RPMI8226 (cell line): Measurements from ENCODE around the gene FOXO3.
"Not testable (repeated sequence)": the region's sequence is repeated elsewhere in the genome, so short reads cannot be mapped to it uniquely, and the experiment has no call there.

Experiments used
- DNase-seq: peaks from one replicate; pipeline ENCODE4 v3.0.0-alpha.2; 2015

Gene FOXO3

DNA sequence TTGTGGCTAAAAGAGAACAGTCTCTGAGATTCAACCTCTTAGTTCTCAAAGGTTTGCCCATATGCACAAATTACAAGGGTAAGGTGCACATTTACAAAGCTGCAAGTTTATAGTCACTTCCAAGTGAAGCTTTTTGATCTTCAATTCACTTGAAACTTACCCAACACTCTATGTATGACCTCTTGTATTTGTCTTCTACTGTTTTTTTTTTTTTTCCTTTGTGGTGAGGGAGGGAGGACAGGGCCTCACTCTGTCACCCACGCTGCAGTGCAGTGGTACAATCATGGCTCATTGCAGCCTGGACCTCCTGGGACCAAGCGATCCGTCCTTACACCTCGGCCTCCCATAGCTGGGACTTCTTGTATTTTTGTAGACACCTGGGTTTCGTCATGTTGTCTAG is 4.5 kb upstream of the FOXO3 start:
- no peak for DNase-seq

DNA sequence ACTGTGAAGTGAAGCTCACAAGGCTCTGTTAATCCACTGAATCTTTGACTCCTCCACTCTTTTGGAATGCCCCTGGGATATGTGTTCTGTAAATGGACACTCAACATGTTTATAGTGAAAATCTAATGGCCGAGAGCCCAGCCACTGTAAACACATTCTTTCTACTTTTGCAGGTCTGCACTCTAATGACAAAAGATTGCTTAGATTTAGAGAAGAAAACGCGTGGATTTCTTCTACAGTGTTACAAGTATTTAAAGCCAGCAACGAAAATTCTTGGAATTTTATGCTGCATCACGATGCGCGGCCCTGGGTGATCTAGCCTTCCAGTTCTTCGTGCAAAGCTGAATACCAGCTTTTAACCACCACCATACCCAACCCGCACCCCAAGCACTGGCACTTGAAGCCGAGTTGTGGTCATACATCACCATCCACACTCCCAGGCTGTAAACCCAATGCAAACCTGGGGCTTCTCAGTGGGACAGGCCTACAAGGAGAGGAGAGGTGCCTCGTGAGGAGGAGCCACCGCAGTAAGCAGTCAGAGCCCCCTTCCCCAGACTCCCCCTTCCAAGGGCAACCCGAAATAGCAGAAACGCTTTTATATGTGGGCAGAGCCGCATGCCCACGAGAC is 3.7 kb upstream of the FOXO3 start:
- no peak for DNase-seq

DNA sequence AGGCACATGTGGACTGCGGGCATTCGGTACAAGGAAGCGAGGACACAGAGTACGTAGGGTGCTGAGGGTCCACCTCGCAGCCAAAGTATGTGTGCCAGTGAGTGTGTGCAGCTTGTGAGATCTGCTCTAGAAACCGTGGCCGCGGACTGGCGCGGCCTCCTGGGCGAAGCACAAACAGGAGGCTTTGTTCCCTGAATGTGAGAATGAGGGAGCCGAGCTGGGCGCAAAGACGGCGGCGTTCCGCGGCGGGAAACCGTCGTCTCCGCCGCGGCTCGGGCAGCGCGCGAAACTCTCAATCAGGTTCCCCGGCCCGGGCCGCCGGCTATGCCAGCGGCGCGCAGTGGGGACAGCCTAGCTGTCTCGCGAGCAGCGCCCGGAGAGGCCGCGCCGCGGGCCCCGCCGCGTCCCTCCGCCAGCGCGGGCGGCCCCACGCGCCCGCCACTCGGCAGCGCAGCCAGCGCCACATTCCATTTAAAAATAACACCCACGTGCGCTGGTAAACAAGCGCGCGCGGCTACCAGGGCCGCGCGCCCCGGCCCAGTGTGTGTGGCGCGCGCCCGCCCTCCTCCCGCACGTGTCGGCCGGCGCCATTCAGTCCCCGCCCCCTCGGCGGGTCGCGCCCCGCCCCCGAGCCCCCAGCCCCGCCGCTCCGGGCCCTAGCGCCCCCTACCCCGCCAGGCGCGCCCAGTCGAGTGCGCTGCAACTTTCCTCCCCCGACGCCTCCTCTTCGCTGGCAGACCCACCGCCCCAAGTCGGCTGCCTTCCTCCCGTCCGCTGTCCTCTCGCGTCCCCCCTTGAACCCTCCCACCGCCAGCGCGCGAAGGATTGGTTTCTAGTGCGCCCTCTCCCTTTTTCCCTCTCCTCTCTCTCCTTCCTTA is 3.0 kb upstream of the FOXO3 start:
- peak; percentile 87 for DNase-seq

DNA sequence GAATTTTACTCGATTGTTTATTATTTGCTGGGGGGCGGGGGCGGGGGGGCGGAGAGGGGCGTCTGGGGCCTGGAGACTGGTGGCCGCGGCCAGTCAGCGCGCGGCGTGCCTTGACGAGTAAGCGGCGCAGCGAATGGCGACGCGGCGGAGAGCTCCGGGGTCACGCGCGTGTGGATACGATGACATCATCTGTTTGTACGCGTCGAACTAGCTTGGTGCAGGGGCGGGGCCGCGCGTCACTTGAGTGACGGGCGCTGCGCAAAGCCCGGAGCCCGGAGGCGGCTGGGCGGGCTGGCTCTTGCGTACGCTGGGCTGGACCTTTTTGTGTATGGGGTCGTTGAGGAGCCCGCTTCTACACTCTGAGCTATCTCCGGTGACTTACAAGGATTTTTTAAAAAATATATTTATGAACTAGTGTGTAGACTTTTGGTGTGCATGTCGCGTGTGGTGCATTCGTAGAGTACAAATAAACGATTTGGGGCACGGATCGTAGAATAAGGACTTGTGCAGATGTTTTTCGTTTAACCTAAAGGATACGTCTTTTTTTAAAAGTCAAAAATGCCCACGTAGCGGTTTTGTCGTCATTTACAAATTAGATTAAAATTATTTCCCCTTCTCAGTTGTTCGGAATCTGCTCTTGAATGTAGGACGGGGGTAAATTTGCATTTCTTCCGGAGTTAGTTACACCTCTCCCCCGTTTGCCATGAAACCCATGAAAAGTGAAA is 2.2 kb upstream of the FOXO3 start:
- peak; percentile 97 for DNase-seq

DNA sequence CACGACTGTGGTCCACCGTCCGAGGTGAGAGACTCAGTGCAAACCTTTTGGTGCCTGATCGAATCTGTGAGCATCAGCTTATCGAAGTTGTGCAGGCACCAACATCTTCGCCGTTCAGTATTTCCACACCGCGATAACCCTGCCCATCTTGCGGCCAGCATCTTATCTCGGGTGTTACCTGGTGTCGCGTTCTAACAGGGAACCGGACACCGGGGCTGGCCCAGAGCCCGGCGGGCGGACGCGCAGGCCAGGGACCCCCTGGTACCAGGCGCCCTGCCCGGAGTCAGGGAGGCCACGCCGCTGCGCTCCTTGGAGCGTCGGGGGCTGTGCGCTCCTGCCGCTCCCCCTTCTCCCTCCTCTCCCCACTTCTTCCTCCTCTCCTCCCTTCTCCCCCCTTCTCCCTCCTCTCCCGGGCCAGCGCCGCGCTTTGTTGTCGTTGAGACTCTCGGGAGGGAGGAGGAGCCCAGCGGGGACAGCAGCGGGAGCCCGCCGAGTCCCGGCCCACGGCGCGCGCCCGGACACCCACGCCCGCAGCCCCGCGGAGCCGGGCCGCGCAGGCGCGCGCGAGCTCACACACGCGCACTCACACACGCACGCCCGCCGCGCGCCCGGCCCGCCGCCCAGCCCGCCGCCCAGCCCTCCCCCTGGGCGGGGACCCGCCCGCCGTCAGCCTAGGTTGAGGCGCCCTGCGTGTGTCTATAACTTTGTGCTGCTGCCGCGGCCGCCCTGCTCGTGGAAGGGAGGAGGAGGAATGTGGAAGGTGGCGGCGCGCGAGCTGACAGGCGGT is 1.4 kb upstream of the FOXO3 start:
- peak; percentile 86 for DNase-seq

DNA sequence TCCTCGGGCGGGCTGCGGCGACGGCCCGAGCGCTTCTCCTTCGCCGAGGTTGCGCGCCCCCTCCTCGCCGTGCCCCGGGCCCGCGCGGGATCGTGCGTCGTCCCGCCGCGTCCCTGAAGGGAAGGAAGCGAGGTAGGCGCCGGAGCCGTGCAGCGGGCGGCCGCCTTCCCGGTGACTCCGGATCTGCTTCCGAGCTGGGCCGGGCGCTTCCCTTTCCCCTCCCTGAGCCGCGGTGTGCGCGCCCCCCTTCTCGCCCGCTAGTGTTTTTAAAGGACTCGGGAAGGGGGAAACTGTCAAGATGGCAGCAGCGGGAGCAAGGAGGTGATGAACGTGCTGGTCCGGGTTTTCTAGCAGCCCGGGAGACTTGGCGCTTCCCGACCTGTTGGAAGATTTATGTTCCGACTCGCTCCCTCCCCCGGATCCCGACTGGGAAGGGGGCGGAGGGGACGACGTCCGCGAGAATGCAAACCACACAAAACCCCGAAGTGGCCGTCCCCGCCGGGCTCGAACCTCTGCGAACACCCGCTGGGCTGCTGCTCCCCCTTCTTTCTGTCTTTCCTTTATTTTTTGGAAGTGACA is 744 bp upstream of the FOXO3 start:
- no peak for DNase-seq

DNA sequence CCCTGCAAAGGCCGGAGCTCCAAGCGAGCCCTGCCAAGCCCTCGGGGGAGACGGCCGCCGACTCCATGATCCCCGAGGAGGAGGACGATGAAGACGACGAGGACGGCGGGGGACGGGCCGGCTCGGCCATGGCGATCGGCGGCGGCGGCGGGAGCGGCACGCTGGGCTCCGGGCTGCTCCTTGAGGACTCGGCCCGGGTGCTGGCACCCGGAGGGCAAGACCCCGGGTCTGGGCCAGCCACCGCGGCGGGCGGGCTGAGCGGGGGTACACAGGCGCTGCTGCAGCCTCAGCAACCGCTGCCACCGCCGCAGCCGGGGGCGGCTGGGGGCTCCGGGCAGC is 561 bp downstream of the FOXO3 start:
- not testable (repeated sequence) for DNase-seq

DNA sequence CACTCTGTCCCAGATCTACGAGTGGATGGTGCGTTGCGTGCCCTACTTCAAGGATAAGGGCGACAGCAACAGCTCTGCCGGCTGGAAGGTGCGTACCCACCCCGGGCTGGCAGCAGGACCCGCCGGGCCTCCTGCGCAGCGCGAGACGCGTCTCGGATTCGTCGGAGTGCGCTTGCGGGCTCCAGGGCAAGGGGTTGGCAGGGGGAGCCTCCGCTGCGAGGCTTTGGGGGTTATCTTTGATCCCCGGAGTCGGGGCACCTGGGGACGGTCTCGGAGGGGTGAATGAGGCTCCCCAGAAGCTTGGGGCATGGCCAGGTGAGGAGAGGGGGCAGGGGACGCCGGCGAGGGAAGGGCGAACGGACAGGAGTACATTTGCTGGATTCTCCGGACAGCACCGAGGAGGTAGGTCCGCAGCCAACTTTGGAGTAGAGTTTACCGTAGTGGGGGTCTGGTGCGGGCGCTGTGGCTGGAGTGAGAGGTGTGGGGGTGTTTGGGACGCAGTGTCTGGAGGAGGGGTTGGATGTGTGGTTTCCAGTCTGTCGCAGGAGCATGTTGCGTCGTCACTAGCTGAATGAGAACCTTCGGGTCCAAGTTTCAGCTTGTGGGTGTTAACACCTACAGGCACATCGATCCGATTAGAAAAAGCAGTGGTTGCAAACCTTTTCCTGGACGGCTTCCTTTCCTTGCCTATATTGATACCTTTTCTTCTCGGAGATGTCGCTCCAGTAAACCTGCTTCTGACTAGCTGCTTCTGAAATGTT is 1.2 kb downstream of the FOXO3 start:
- DNase-seq, result peak; percentile 39

DNA sequence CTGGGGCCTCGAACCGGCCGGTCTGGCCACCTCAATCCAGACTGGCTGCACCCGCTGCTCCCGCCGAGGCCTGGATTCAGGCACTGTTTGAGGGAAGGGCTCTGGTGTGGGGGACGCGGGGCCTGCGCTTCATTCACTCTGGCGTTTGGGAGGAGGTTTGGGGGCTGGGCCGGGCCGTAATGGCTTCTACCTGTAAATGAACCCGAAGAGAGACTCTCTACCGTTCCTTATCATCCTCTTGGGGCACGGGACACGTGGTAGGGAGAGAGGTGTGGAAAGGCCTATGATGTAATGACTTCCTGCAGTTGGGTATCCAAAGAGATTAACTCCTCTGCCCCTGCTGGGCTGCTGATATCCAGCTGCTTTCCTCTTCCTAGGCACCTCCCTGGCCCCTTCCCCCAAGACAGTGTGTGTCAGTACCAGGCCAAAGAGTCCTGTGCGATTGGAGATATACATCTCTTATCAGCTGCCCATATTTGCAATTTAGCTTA is 1.8 kb downstream of the FOXO3 start:
- DNase-seq, result peak; percentile 80

DNA sequence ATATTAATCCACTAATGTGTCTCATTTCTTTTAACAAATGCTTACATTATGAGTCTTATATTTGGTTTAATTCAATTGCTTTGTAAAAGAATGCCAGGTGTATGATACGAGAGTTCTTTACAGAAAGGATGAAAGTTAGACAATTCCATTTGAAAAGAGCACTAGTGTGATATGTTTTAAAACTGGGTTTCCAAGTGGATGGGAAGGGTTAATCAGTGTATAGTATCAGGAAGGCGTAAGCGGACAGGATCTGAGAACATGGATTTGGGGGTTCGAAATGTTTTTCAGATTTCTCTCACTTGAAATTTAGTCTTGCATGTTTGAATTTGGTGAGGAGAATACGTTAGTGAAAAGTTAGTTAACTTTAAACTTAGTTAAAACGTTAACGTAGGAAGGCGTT is 2.6 kb downstream of the FOXO3 start:
- no peak for DNase-seq

DNA sequence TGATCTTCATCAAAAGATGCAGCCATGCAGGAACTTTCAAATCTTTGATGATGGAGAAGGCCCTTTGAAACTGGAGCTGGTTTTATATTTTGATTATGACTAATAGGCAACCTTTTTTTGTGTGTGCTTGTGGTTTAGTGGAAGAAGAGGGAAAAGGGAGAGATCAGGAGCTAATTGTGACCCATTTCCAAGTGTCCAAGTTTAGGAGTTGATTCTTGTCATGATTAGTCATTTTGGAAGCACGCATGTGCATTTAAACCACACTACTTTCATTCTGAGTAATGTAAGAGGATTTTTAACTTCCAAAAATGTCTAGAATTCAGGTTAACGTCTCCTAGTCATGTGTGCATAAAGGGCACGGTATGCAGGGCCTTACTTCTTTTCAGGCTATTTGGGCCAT is 3.5 kb downstream of the FOXO3 start:
- DNase-seq, result no peak

DNA sequence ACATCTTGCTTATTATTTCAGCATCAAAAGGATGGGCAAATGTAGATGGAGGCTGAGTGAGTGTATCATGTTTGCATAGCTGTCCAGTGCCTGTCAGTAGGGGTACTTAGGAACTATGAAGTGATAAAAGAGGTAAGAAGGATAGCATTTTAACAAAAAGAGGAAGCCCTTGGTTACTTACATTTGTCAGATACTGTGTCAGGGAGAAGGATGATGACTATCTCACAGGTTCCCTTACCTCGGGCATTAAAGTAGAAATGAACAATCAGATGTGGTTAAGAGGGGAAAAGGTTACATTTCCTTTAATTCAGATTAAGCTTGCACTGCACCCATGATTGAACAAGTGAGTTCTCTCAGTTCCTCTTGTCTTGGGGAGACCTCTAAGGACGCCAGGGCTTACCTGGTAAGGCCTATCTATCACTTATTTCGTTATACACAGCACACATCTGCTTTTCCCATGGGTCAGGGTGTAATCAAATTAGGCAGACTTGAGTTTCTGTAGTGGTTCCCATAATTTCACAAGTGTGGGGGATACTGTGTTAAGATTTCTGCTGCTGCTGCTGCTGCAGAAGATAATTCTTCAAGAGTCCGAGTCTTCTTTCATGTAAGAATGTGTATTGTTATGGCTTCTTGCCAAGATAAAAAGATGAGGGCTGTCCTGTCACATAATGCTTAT is 4.5 kb downstream of the FOXO3 start:
- peak; percentile 74 for DNase-seq

DNA sequence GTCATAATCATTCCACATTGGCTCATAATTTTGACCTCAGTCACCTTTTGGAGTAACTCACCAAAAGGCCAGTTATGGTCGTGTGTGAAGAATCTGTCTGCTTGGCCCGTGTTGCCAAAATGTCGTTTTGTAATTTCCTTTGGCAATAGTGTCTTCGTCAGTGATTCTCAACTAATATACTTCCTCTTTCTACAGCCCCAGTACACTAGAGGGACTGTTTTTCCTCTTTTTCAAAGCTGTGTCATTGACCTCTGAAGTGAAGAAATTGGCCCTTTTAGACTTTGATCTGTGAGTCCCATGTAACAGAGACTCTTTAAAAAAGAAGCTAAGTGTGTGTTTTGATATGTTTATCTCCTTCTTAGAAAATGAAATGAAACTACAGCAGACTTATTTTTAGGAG is 5.2 kb downstream of the FOXO3 start:
- DNase-seq, result peak; percentile 67

DNA sequence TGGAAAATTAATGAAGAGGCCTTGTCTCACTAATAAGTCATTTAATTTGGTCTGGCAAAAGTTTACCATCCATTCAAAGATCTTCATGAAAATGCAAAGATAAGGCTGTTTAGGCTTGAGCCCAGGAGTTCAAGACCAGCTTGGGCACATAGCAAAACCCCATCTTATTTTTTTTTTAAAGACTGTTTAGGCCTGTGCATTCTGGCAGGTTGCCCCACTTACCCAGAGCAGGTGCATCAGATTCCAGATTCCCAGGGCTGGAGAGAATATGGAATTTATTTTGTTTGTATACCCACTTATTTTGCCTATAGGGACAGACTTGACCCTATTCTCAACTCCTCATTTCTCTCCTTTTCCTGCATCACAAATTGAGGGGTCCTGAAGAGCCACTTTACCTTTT is 5.7 kb downstream of the FOXO3 start:
- no peak for DNase-seq

DNA sequence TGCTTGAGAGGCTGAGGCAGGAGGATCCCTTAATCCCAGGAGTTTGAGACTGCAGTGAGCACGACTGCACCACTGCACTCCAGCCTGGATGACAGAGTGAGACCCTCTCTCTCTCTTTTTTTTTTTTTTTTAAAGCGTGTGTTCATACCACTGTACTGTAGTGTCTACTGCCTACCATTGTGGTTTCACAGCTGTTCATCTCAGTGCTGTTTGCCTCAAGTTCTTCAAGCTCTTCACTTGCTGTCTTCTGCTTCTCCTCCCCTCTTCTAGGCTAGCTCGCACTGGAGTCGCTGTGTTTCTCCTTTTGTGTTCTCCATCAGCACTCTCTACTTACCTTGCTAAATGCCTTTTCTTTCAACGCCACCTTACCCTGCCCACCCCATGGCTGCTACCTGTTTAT is 7.4 kb downstream of the FOXO3 start:
- DNase-seq, result no peak

DNA sequence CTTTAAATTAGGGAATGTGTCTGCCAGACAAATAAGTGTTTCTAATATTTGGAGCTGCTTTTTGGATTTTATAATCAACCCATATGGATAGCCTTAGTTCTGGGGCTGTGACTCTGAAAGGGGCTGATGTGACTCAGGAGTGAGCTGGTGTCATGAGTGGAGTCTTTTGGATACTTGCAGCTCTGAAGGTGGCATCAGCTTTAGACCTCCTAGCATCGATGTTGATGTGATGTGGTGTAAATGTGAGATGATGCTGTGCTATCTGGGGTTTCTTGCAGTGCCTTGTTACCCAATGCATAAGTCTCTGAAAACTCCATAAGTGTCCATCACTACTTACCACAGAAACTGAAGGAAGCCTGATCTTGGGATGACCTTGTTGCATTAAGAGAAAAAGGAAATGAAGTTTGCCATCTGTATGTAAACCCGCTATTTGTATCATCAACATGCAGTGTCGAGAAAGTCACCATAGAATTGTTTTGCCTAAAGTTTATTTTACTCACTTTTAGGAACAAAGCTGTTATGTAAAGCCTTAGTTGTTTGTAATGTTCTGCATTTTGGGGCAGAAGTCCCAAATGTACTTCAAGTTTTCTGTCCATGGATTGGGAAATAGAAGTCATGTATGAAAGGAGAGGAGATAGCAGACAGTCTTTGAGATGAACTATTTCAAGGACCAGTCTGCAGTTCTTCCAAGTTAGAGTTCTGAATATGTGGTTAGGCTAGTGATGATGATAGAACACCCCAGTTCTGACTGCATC is 8.0 kb downstream of the FOXO3 start:
- no peak for DNase-seq

DNA sequence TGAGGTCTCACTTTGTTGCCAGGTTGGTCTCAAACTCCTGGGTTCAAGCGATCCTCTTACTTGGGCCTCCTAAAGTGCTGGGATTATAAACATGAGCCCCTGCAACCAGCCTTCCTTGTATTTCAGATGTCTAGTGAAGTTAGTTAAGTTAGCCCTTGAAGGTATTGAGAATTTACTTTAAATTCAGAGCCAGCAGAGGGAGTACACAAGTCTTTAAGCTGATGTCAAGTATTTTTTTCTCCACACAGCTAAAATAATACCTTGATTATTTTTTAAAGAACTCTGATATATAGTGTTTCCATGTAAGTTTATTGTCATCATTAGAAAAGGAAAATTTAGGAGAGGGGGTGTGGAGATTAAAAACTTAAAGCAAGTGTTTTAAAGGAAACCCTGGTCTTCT is 9.8 kb downstream of the FOXO3 start:
- no peak for DNase-seq

DNA sequence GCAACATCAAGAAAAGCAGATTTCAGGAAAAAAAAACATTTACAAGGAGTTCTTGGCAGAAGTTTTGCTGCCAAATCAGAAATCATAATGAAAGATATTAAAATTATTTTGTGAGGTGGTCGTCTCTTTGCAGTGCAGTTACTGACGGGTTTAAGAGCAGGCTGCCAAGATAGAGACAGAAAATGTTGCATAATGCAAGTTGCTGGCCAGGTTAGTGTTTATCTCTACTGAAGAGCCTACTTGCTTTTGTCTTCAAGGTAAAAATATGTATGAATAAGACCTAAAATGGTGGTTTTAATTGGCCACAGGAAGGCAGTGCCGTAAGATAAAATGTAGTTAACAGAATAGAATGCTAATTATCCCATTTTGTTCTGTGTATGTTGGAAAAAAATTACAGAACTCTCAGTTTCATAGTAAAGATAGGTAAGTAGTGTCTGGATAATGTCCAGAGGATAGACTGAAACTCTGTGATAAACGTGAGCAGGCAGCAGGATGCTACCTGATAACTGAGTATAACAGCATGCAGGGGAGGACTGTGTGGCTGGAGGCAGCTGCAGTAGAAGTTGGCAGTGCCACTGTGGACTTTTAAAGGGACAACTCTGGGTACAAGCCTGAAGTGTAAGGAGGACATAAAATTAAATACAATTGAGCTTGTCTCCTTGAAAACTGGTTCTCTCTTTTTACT is 13.9 kb downstream of the FOXO3 start:
- DNase-seq, result peak; percentile 53

DNA sequence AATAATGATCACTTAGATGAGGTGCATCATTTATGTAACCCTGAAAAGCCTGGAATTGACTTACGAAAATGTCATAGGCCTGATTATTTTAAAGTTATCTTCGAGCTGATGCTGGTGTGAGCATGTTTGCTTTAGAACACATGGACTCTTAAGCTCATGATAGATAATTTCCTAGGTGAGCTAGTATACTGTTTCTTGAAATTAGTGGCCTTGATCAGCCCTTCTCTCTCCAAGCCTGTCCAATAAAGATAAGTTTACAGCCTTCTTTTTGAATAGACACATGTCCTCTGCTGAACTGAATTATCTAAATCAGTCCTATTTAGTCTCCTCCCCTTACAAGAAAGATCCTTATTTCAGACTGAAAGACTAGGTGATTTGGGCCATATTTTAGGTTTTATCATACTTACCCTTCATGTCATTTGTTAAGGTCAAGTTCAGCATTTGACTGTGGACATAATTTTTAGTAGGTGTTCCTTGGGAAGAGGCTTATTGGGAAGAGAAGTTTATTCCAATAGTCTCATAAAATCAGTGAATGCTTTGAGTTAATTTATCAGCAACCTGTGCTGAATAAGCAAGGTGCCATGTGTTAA is 15.3 kb downstream of the FOXO3 start:
- no peak for DNase-seq
